ENCODE measurements around the gene NINJ2.

DNA sequence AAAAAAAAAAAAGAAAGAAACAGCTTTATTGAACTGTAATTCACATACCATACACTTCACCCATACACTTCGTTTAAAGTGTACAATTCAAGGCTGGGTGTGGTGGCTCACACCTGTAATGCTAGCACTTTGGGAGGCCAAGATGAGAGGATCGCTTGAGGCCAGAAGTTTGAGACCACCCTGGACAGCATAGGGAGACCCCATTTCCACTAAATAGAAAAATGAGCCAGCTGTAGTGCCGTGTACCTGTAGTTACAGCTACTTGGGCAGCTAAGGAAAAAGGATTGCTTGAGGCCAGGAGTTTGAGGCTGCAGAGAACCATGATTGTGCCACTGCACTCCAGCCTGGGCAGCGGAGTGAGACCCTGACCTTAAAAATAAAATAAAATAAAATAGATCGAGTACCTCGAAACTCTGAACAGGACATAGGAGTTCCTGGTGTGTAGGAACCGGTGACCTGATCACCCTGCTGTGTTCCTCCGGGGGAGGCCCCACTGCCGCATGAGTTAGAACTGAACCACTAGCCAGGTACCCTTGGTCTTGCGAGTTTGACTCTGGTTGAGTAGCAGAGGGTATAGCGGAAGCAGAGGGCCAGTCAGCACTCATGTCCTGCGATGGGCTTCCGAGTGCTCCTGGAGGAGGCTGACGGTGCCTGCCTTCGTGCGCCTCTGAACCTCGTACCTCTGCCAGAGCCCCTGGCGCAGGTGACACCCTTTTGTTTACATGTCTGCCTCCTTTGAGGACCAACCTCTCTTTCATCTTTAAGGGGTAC, 123.5 kb downstream of the NINJ2 start:
- TF ChIP-seq, protein P1, sequence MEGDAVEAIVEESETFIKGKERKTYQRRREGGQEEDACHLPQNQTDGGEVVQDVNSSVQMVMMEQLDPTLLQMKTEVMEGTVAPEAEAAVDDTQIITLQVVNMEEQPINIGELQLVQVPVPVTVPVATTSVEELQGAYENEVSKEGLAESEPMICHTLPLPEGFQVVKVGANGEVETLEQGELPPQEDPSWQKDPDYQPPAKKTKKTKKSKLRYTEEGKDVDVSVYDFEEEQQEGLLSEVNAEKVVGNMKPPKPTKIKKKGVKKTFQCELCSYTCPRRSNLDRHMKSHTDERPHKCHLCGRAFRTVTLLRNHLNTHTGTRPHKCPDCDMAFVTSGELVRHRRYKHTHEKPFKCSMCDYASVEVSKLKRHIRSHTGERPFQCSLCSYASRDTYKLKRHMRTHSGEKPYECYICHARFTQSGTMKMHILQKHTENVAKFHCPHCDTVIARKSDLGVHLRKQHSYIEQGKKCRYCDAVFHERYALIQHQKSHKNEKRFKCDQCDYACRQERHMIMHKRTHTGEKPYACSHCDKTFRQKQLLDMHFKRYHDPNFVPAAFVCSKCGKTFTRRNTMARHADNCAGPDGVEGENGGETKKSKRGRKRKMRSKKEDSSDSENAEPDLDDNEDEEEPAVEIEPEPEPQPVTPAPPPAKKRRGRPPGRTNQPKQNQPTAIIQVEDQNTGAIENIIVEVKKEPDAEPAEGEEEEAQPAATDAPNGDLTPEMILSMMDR (IDR thresholded peaks at IDR 0.05): no peak
- TF ChIP-seq POLR2A (IDR thresholded peaks at IDR 0.05): no peak
